Neural cell (in vitro differentiated cells): ENCODE measurements around the gene TP53AIP1. TPM values are rescaled to one million over a fixed set of nuclear protein-coding genes. Genes with fewer than 3 reads are reported as not detected.

Source experiments
- H2AFZ ChIP-seq: fragments of 200-600, 300-800 bp; sonication (generic), shearing (Covaris generic); 2 replicates; pipeline ENCODE4 v1.6.0; 2014; ENCODE audit warnings: low read depth, mild to moderate bottlenecking, antibody characterized with exemption, low read length, moderate library complexity
- H3F3A ChIP-seq: fragments of 200-600 bp; shearing (Covaris generic); 2 replicates; pipeline ENCODE4 v1.6.1; 2016; ENCODE audit warnings: mild to moderate bottlenecking, moderate library complexity, mixed read lengths, antibody characterized with exemption, low read length; ENCODE audit not compliant: insufficient read depth, poor library complexity, severe bottlenecking
- H3K27ac ChIP-seq: fragments of 200-600, 300-800 bp; sonication (generic), shearing (Covaris generic); 2 replicates; pipeline ENCODE4 v1.5.1; 2014; ENCODE audit warnings: mild to moderate bottlenecking, low read length, moderate library complexity
- H3K27me3 ChIP-seq: fragments of 300-800, 200-600 bp; sonication (generic), shearing (Covaris generic); 2 replicates; pipeline ENCODE4 v1.6.0; 2014; ENCODE audit warnings: mild to moderate bottlenecking, low read depth, low read length, moderate library complexity; ENCODE audit not compliant: insufficient read depth
- H3K36me3 ChIP-seq: fragments of 300-800, 200-600 bp; sonication (generic), shearing (Covaris generic); 2 replicates; pipeline ENCODE4 v1.5.1; 2014; ENCODE audit warnings: mild to moderate bottlenecking, antibody characterized with exemption, low read length, moderate library complexity; ENCODE audit not compliant: insufficient read depth
- H3K4me2 ChIP-seq: fragments of 300-800, 200-600 bp; sonication (generic), shearing (Covaris generic); 2 replicates; pipeline ENCODE4 v1.6.0; 2014; ENCODE audit warnings: mild to moderate bottlenecking, low read length
- H3K4me3 ChIP-seq: fragments of 300-800, 200-600 bp; sonication (generic), shearing (Covaris generic); 2 replicates; pipeline ENCODE4 v1.5.1; 2014; ENCODE audit warnings: mild to moderate bottlenecking, low read length, moderate library complexity
- H3K79me2 ChIP-seq: fragments of 200-600 bp; shearing (Covaris generic); replicated peaks from 2 replicates; pipeline ENCODE4 v1.6.0; 2014; ENCODE audit warnings: mild to moderate bottlenecking, low read length, moderate library complexity; ENCODE audit not compliant: insufficient read depth
- H3K9ac ChIP-seq: fragments of 300-800, 200-600 bp; sonication (generic), shearing (Covaris generic); 2 replicates; pipeline ENCODE4 v1.6.1; 2016; ENCODE audit warnings: mild to moderate bottlenecking, low read length, mixed read lengths
- H3K9me2 ChIP-seq: fragments of 200-600 bp; shearing (Covaris generic); 2 replicates; pipeline ENCODE4 v1.6.1; 2016; ENCODE audit warnings: mild to moderate bottlenecking, low read length, mixed read lengths; ENCODE audit not compliant: insufficient read depth
- H3K9me3 ChIP-seq: fragments of 200-600, 300-800 bp; sonication (generic), shearing (Covaris generic); 2 replicates; pipeline ENCODE4 v1.6.1; 2016; ENCODE audit warnings: mild to moderate bottlenecking, mixed run types, low read length, moderate library complexity, mixed read lengths
- H4K20me1 ChIP-seq: fragments of 200-600 bp; shearing (Covaris generic); 2 replicates; pipeline ENCODE4 v1.6.1; 2016; ENCODE audit warnings: mild to moderate bottlenecking, mixed run types; ENCODE audit not compliant: insufficient read depth
- EP300 ChIP-seq: fragments of 450-650 bp; conservative IDR thresholded peaks from 2 replicates; pipeline ENCODE4 v1.6.1; 2014; ENCODE audit warnings: antibody characterized with exemption, mild to moderate bottlenecking, moderate library complexity; ENCODE audit not compliant: poor library complexity, severe bottlenecking
- EZH2 ChIP-seq: fragments of 200-600, 300-800 bp; shearing (Covaris generic), sonication (generic); IDR thresholded peaks from 2 replicates; pipeline ENCODE4 v1.6.1; 2014; ENCODE audit warnings: antibody characterized with exemption, low read length, borderline replicate concordance, mild to moderate bottlenecking; ENCODE audit not compliant: insufficient read depth, poor library complexity, severe bottlenecking
- MXI1 ChIP-seq: fragments of 450-650 bp; conservative IDR thresholded peaks from 2 replicates; pipeline ENCODE4 v1.6.1; 2014; ENCODE audit warnings: antibody characterized with exemption, mild to moderate bottlenecking; ENCODE audit not compliant: poor library complexity, severe bottlenecking
- POLR2AphosphoS5 ChIP-seq: IDR thresholded peaks from 2 replicates; pipeline ENCODE4 v1.6.1; 2012
- RAD21 ChIP-seq: fragments of 450-650 bp; conservative IDR thresholded peaks from 2 replicates; pipeline ENCODE4 v1.6.1; 2014; ENCODE audit warnings: antibody characterized with exemption, mild to moderate bottlenecking, moderate library complexity
- REST ChIP-seq: IDR thresholded peaks from 2 replicates; pipeline ENCODE4 v1.6.1; 2012; ENCODE audit warnings: borderline replicate concordance
- SMC3 ChIP-seq: fragments of 450-650 bp; conservative IDR thresholded peaks from 2 replicates; pipeline ENCODE4 v1.6.1; 2014; ENCODE audit warnings: antibody characterized with exemption, mild to moderate bottlenecking, moderate library complexity; ENCODE audit not compliant: poor library complexity
- TAF1 ChIP-seq: IDR thresholded peaks from 2 replicates; pipeline ENCODE4 v1.6.1; 2012; ENCODE audit warnings: low read depth
- polyA plus RNA-seq: library from polyadenylated mRNA; depleted of rRNA; stranded (reverse); fragments of >200 nt; gene quantifications from 2 replicates; pipeline ENCODE4 v1.2.3, GENCODE V29; 2014
- TF ChIP-seq, protein P1 (sequence below): fragments of 450-650 bp; IDR thresholded peaks from 2 replicates; pipeline ENCODE4 v1.5.1; 2014; ENCODE audit warnings: antibody characterized with exemption, mild to moderate bottlenecking, moderate library complexity; ENCODE audit not compliant: poor library complexity, severe bottlenecking

Gene TP53AIP1
- polyA plus RNA-seq, 1 donor from 2014 or later, result 0.68 TPM

DNA sequence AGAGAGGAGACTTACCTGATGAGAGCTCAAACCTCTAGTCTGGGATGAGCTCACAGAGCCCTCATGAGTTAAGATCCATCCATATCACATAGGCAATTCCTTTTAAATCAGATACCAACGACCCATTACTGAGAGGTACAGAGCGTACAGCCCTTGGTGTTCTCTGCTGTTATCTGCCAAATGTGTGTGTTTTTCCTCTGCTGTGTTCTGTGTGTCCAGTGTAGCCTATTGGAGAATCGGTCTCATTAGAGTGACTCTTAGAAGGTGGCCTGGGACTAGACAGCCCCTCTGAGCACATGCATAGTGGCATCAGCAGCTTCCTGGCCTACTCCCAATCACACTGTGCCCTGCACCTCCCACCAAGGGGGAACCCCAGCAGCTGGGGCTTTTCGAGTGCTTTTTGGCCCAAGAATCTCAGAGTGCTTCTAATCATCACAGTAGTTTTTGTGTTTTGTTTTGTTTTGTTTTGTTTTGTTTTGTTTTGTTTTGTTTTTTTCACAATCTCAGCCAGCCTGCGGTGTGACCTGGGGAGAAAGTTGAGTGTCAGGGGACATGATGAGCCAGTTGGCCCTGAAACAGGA, 25.4 kb downstream of the TP53AIP1 start:
- H3K27me3 ChIP-seq, result no peaks in the 10 kb centered on the region
- H2AFZ ChIP-seq, result no peak overlapping the region
- H3K36me3 ChIP-seq, result no peaks in the 10 kb centered on the region
- no peak overlapping the region for H3K9ac ChIP-seq
- TF ChIP-seq POLR2AphosphoS5 (no peak), MXI1 (no peak), EP300 (no peak), REST (no peak), TAF1 (no peak), RAD21 (no peak), EZH2 (no peak), SMC3 (no peak)
- TF ChIP-seq, protein P1, sequence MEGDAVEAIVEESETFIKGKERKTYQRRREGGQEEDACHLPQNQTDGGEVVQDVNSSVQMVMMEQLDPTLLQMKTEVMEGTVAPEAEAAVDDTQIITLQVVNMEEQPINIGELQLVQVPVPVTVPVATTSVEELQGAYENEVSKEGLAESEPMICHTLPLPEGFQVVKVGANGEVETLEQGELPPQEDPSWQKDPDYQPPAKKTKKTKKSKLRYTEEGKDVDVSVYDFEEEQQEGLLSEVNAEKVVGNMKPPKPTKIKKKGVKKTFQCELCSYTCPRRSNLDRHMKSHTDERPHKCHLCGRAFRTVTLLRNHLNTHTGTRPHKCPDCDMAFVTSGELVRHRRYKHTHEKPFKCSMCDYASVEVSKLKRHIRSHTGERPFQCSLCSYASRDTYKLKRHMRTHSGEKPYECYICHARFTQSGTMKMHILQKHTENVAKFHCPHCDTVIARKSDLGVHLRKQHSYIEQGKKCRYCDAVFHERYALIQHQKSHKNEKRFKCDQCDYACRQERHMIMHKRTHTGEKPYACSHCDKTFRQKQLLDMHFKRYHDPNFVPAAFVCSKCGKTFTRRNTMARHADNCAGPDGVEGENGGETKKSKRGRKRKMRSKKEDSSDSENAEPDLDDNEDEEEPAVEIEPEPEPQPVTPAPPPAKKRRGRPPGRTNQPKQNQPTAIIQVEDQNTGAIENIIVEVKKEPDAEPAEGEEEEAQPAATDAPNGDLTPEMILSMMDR, result no peak
- no peaks in the 10 kb centered on the region for H3K9me2 ChIP-seq
- no peaks in the 10 kb centered on the region for H4K20me1 ChIP-seq
- no peak overlapping the region for H3K4me3 ChIP-seq
- H3K27ac ChIP-seq, result no peak overlapping the region
- no peaks in the 10 kb centered on the region for H3K79me2 ChIP-seq
- H3K4me2 ChIP-seq, result no peak overlapping the region
- no peaks in the 10 kb centered on the region for H3K9me3 ChIP-seq
- no peaks in the 10 kb centered on the region for H3F3A ChIP-seq

DNA sequence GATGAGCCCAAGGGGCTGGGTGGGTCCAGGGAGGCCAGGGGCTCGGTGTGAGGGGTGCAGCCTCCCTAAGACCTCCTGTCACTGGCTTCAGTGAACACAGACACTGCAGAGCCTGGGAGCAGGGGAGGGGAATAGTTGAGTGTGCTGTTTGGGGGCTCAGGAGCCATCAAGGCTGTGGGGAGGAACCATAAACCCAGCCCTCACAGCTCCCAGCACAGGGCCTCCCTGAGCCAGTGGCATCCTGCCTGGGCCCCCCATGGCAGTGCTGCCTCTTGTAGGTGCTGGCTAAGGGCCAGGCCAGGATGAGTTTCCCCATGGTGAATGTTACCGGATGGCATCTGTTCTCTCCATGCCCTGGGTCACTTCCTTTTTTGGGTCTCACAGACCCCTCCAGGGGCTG, 26.0 kb downstream of the TP53AIP1 start:
- TF ChIP-seq POLR2AphosphoS5 (no peak), RAD21 (no peak), MXI1 (no peak), TAF1 (no peak), SMC3 (no peak), REST (no peak), EZH2 (no peak), EP300 (no peak)
- TF ChIP-seq, protein P1, result no peak
- no peaks in the 10 kb centered on the region for H3K36me3 ChIP-seq
- no peaks in the 10 kb centered on the region for H4K20me1 ChIP-seq
- H3K9ac ChIP-seq, result no peak overlapping the region
- H3K27me3 ChIP-seq, result no peaks in the 10 kb centered on the region
- H3K27ac ChIP-seq, result no peak overlapping the region
- no peak overlapping the region for H3K4me2 ChIP-seq
- no peak overlapping the region for H2AFZ ChIP-seq
- H3F3A ChIP-seq, result no peaks in the 10 kb centered on the region
- H3K9me2 ChIP-seq, result no peaks in the 10 kb centered on the region
- no peak overlapping the region for H3K4me3 ChIP-seq
- H3K79me2 ChIP-seq, result no peaks in the 10 kb centered on the region
- H3K9me3 ChIP-seq, result no peaks in the 10 kb centered on the region
